GM12878 (cell line): ENCODE measurements around the gene CLEC1A. TPM values are rescaled to one million over a fixed set of nuclear protein-coding genes. Genes with fewer than 3 reads are reported as not detected.

ENCODE experiments used
- ATAC-seq: fragments of 200-7000 bp; cut with Tn5 transposase; 3 replicates; pipeline ENCODE4 v1.9.1; 2020; ENCODE audit warnings: mild to moderate bottlenecking, moderate library complexity
- BruUV-seq: library from RNA; stranded (reverse); fragments of 400-500 nt; replicated peaks from 2 replicates; lab custom pipeline; 2021; lab: Mats Ljungman, UMichigan
- CTCF ChIA-PET: fragments of 300-600 bp; sonication (Branson Sonifier 250); formaldehyde crosslinking; extraction: SDS; loops from one replicate; lab custom pipeline; 2021; ENCODE audit warnings: inconsistent platforms; lab: Yijun Ruan, JAX
- POLR2A ChIA-PET: fragments of 350-600 bp; formaldehyde crosslinking; extraction: SDS; loops from one replicate; lab custom pipeline; 2021; ENCODE audit warnings: inconsistent platforms; lab: Charles Lee
- RAD21 ChIA-PET: fragments of 300-600 bp; sonication (Branson Sonifier 250); formaldehyde crosslinking; loops from one replicate; lab custom pipeline; 2023; ENCODE audit warnings: antibody characterized with exemption; ENCODE audit not compliant: unreplicated experiment; lab: Charles Lee
- SMC1A ChIA-PET: fragments of 300-600 bp; sonication (Branson Sonifier 250); formaldehyde crosslinking; loops from one replicate; lab custom pipeline; 2023; ENCODE audit not compliant: unreplicated experiment, uncharacterized antibody; lab: Charles Lee
- DNase-seq: peaks from one replicate; pipeline ENCODE4 v3.0.0-alpha.2; 2011; ENCODE audit warnings: low read depth, low spot score
- FAIRE-seq: peaks from 3 replicates; lab custom pipeline; 2011; peaks lifted over from hg19 to GRCh38; lab: Jason Lieb, UNC
- H2AFZ ChIP-seq: 2 replicates; pipeline ENCODE4 v1.6.0; 2011; ENCODE audit warnings: low read depth, low read length, control low read depth; ENCODE audit not compliant: control insufficient read depth
- H3K27ac ChIP-seq: 2 replicates; pipeline ENCODE4 v1.5.1; 2011; ENCODE audit warnings: control low read depth; ENCODE audit not compliant: control insufficient read depth, insufficient read depth
- H3K27me3 ChIP-seq, 2 experiments: replicated peaks in 1 of 2; 2 replicates each; pipeline versions ENCODE4 v1.6.0 to v1.6.1; 2011; ENCODE audit warnings: low read length in 1 of 2; ENCODE audit not compliant: control insufficient read depth in 2 of 2, insufficient read depth in 2 of 2
- H3K36me3 ChIP-seq, 2 experiments: 2 replicates each; pipeline ENCODE4 v1.5.1; 2011; ENCODE audit warnings: low read length in 1 of 2; ENCODE audit not compliant: control insufficient read depth in 2 of 2, insufficient read depth in 2 of 2
- H3K4me1 ChIP-seq: 2 replicates; pipeline ENCODE4 v1.6.1; 2011; ENCODE audit warnings: mild to moderate bottlenecking, low read length, moderate library complexity, mixed read lengths; ENCODE audit not compliant: control insufficient read depth, insufficient read depth
- H3K4me2 ChIP-seq: 2 replicates; pipeline ENCODE4 v1.6.0; 2011; ENCODE audit warnings: control low read depth; ENCODE audit not compliant: control insufficient read depth, insufficient read depth
- H3K4me3 ChIP-seq: fragments of 200-600 bp; sonication (generic); 2 replicates; pipeline ENCODE4 v1.5.1; 2016
- H3K79me2 ChIP-seq: 2 replicates; pipeline ENCODE4 v1.6.0; 2011; ENCODE audit warnings: low read length; ENCODE audit not compliant: control insufficient read depth, insufficient read depth
- H3K9ac ChIP-seq: 2 replicates; pipeline ENCODE4 v1.8.0; 2011; ENCODE audit warnings: low read length, control low read depth, mixed read lengths; ENCODE audit not compliant: control insufficient read depth, insufficient read depth
- H3K9me3 ChIP-seq: replicated peaks from 3 replicates; pipeline ENCODE4 v1.5.1; 2011; ENCODE audit warnings: mild to moderate bottlenecking, low read length; ENCODE audit not compliant: control insufficient read depth, insufficient read depth
- H4K20me1 ChIP-seq: 2 replicates; pipeline ENCODE4 v1.6.0; 2011; ENCODE audit not compliant: control insufficient read depth, insufficient read depth
- ASH2L ChIP-seq: fragments of 300-600, 200-600 bp; sonication (generic); IDR thresholded peaks from 2 replicates; pipeline ENCODE4 v1.6.1; 2017; ENCODE audit warnings: low read depth, mild to moderate bottlenecking, borderline replicate concordance
- GABPA ChIP-seq: IDR thresholded peaks from 2 replicates; pipeline ENCODE4 v1.6.1; 2014; ENCODE audit warnings: antibody characterized with exemption, low read depth, mild to moderate bottlenecking, inconsistent platforms
- IKZF2 ChIP-seq, 2 experiments: fragments of 450-650 bp; IDR thresholded peaks; 2 replicates each; pipeline ENCODE4 v1.6.1; 2017; ENCODE audit warnings: mild to moderate bottlenecking in 2 of 2, moderate library complexity in 2 of 2
- MXI1 ChIP-seq: fragments of 150-350 bp; IDR thresholded peaks from 2 replicates; pipeline ENCODE4 v1.6.1; 2011; ENCODE audit warnings: low read depth, mild to moderate bottlenecking, inconsistent platforms, low read length, improper control_type of control experiment
- MYC ChIP-seq: IDR thresholded peaks from 2 replicates; pipeline ENCODE4 v1.6.1; 2011; ENCODE audit warnings: mild to moderate bottlenecking, low read length, moderate library complexity, inconsistent platforms; ENCODE audit not compliant: insufficient read depth, insufficient replicate concordance, insufficient read length, severe bottlenecking
- NRF1 ChIP-seq: conservative IDR thresholded peaks from 2 replicates; pipeline ENCODE4 v1.6.1; 2011; ENCODE audit warnings: mild to moderate bottlenecking, low read depth, low read length, improper control_type of control experiment
- POLR2A ChIP-seq: IDR thresholded peaks from 2 replicates; pipeline ENCODE4 v1.6.1; 2011; ENCODE audit warnings: low read depth, mild to moderate bottlenecking, low read length
- TCF12 ChIP-seq: IDR thresholded peaks from 2 replicates; pipeline ENCODE4 v1.6.1; 2011; ENCODE audit warnings: low read depth, mild to moderate bottlenecking, low read length
- YY1 ChIP-seq: IDR thresholded peaks from 2 replicates; pipeline ENCODE4 v1.6.1; 2011; ENCODE audit warnings: low read depth, mild to moderate bottlenecking, low read length
- WGBS: methylation state at CpG from one replicate; pipeline ENCODE4 v1.1.6; 2016; ENCODE audit warnings: low lambda C conversion rate; ENCODE audit not compliant: insufficient replicate concordance, insufficient coverage; ENCODE audit errors: missing lambda C conversion rate; 5-methylcytosine and 5-hydroxymethylcytosine counted together
- in situ Hi-C: fragments of 300-500 bp; cut with MboI; formaldehyde crosslinking; loops from 9 replicates; pipeline ENCODE4 v1.14.3; 2018; ENCODE audit warnings: mixed read lengths
- intact Hi-C: fragments of 100-400 bp; cut with micrococcal nuclease; formaldehyde crosslinking; loops from one replicate; pipeline ENCODE4 v1.14.2; 2022; ENCODE audit not compliant: unreplicated experiment
- polyA plus RNA-seq, 11 experiments: library from polyadenylated mRNA; depleted of rRNA in 4 of 11; unstranded in 6 of 11; stranded (reverse) in 5 of 11; fragments of >200 nt; fragmentation: Nextera tagmentation in 4 of 11; fragmentation: Illumina TruSeq in 1 of 11; extraction: Ambion mirVana in 4 of 11; extraction: Trizol in 1 of 11; gene quantifications; 1 replicate in 1 of 11; 2 replicates in 10 of 11; pipeline versions ENCODE4 v1.2.1 to v1.2.3, GENCODE V29; 2011 to 2016; ENCODE audit warnings: inconsistent platforms in 2 of 11, missing spikeins in 2 of 11, low read depth in 1 of 11
- total RNA-seq, 4 experiments: library from RNA; depleted of rRNA in 3 of 4; stranded (reverse); fragments of >200 nt in 3 of 4; fragmentation: Illumina TruSeq in 1 of 4; extraction: Trizol in 1 of 4; gene quantifications; 2 replicates each; pipeline versions ENCODE4 v1.2.1 to v1.2.3, GENCODE V29; 2013 to 2021
- TF ChIP-seq, protein P1 (sequence below): fragments of 450-650 bp; IDR thresholded peaks from 2 replicates; pipeline ENCODE4 v1.6.1; 2017; ENCODE audit warnings: low read depth, mild to moderate bottlenecking, moderate library complexity
- TF ChIP-seq, protein P2 (sequence below): IDR thresholded peaks from 2 replicates; pipeline ENCODE4 v1.6.1; 2012; ENCODE audit warnings: low read depth, low read length, improper control_type of control experiment
- TF ChIP-seq, protein P3 (sequence below): fragments of 450-650 bp; IDR thresholded peaks from 2 replicates; pipeline ENCODE4 v1.6.1; 2018; ENCODE audit warnings: mild to moderate bottlenecking, low read depth, moderate library complexity; ENCODE audit not compliant: partially characterized antibody
- TF ChIP-seq, protein P4 (sequence below): fragments of 450-650 bp; formaldehyde crosslinking; IDR thresholded peaks from 2 replicates; pipeline ENCODE4 v1.4.0; 2022; ENCODE audit warnings: mild to moderate bottlenecking, moderate library complexity
- TF ChIP-seq, protein P5 (sequence below): fragments of 450-650 bp; IDR thresholded peaks from 2 replicates; pipeline ENCODE4 v1.6.1; 2017; ENCODE audit warnings: mild to moderate bottlenecking

The CLEC1A gene
- total and polyA plus RNA-seq, 10 of the 15 experiments (the other 5 are each of a cell fraction or from before 2014, with no cell fraction given), result not detected

DNA sequence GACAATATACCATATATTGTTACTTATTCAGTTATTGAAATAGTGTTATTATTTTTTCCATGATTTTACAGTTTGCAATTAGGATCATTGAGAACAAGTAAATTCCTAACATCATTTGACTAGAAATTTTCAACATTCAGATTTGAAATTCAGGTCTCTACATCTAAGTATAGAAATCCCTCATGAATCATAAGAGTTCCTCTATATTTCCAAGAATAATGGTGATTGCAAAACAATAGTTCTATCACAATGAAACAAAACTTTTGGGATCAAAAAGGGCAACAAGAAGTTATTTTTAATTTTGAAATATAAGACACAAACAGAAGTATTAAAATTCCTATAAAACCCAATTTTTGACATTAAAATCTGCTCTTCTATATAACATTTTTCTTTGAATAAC lies 10.8 kb downstream of the CLEC1A start (continued):
- TF ChIP-seq MYC, result no peak
- TF ChIP-seq GABPA, result no peak
- TF ChIP-seq NRF1, result no peak
- no peak for TF ChIP-seq TCF12
- TF ChIP-seq, protein P1, sequence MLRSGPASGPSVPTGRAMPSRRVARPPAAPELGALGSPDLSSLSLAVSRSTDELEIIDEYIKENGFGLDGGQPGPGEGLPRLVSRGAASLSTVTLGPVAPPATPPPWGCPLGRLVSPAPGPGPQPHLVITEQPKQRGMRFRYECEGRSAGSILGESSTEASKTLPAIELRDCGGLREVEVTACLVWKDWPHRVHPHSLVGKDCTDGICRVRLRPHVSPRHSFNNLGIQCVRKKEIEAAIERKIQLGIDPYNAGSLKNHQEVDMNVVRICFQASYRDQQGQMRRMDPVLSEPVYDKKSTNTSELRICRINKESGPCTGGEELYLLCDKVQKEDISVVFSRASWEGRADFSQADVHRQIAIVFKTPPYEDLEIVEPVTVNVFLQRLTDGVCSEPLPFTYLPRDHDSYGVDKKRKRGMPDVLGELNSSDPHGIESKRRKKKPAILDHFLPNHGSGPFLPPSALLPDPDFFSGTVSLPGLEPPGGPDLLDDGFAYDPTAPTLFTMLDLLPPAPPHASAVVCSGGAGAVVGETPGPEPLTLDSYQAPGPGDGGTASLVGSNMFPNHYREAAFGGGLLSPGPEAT, result no peak
- TF ChIP-seq, protein P2, sequence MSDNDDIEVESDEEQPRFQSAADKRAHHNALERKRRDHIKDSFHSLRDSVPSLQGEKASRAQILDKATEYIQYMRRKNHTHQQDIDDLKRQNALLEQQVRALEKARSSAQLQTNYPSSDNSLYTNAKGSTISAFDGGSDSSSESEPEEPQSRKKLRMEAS, result no peak
- TF ChIP-seq, all 136 proteins: peak for 0

DNA sequence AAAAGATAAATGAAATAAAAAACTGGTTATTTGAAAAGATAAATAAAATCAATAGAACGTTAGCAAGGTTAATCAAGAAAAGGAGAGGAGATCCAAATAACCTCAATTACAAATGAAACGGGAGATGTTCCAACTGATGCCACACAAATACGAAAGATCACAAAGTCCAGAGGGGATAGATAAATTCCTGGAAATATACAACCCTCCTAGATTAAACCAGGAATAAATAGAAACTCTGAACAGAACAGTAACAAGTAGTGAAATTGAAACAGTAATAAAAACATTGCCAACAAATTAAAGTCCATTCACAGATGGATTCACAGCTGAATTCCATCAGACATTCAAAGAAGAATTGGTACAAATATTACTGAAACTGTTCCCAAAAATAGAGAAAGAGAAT lies 12.4 kb downstream of the CLEC1A start:
- BruUV-seq, result no TSS peak
- Histone ChIP-seq H3K36me3 (no peaks in the 10 kb centered on the region), H4K20me1 (no peaks in the 10 kb centered on the region), H3K27me3 (no peaks in the 10 kb centered on the region), H3K79me2 (no peaks in the 10 kb centered on the region), H2AFZ (no peak overlapping the region), H3K4me1 (peaks cover 8% of the 10 kb centered on the region), H3K27ac (no peak overlapping the region), H3K4me3 (no peak overlapping the region), H3K9ac (no peak overlapping the region), H3K9me3 (peaks cover 2% of the 10 kb centered on the region; the same call in 2 of the 3 replicates), H3K4me2 (no peak overlapping the region)
- ChIA-PET POLR2A (no interaction called here), RAD21 (no interaction called here), CTCF (no interaction called here), SMC1A (no interaction called here)
- WGBS, result 52% methylated on average over 3 of the region's 3 CpGs
- FAIRE-seq, result no peak
- DNase-seq, result no peak
- intact Hi-C loops (no loop called here), in situ Hi-C loops (no loop called here)
- no peak for ATAC-seq
- TF ChIP-seq POLR2A (no peak), YY1 (no peak), MXI1 (no peak), ASH2L (no peak), IKZF2 (IDR thresholded peaks at IDR 0.05) (no peak)
- TF ChIP-seq, protein P3, sequence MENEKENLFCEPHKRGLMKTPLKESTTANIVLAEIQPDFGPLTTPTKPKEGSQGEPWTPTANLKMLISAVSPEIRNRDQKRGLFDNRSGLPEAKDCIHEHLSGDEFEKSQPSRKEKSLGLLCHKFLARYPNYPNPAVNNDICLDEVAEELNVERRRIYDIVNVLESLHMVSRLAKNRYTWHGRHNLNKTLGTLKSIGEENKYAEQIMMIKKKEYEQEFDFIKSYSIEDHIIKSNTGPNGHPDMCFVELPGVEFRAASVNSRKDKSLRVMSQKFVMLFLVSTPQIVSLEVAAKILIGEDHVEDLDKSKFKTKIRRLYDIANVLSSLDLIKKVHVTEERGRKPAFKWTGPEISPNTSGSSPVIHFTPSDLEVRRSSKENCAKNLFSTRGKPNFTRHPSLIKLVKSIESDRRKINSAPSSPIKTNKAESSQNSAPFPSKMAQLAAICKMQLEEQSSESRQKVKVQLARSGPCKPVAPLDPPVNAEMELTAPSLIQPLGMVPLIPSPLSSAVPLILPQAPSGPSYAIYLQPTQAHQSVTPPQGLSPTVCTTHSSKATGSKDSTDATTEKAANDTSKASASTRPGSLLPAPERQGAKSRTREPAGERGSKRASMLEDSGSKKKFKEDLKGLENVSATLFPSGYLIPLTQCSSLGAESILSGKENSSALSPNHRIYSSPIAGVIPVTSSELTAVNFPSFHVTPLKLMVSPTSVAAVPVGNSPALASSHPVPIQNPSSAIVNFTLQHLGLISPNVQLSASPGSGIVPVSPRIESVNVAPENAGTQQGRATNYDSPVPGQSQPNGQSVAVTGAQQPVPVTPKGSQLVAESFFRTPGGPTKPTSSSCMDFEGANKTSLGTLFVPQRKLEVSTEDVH, result no peak
- TF ChIP-seq, protein P4, sequence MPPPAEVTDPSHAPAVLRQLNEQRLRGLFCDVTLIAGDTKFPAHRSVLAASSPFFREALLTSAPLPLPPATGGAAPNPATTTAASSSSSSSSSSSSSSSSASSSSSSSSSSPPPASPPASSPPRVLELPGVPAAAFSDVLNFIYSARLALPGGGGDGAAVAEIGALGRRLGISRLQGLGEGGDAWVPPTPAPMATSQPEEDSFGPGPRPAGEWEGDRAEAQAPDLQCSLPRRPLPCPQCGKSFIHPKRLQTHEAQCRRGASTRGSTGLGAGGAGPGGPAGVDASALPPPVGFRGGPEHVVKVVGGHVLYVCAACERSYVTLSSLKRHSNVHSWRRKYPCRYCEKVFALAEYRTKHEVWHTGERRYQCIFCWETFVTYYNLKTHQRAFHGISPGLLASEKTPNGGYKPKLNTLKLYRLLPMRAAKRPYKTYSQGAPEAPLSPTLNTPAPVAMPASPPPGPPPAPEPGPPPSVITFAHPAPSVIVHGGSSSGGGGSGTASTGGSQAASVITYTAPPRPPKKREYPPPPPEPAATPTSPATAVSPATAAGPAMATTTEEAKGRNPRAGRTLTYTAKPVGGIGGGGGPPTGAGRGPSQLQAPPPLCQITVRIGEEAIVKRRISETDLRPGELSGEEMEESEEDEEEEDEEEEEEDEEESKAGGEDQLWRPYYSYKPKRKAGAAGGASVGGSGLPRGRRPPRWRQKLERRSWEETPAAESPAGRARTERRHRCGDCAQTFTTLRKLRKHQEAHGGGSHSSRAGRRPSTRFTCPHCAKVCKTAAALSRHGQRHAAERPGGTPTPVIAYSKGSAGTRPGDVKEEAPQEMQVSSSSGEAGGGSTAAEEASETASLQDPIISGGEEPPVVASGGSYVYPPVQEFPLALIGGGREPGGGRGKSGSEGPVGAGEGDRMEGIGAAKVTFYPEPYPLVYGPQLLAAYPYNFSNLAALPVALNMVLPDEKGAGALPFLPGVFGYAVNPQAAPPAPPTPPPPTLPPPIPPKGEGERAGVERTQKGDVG, result no peak
- TF ChIP-seq, protein P5, sequence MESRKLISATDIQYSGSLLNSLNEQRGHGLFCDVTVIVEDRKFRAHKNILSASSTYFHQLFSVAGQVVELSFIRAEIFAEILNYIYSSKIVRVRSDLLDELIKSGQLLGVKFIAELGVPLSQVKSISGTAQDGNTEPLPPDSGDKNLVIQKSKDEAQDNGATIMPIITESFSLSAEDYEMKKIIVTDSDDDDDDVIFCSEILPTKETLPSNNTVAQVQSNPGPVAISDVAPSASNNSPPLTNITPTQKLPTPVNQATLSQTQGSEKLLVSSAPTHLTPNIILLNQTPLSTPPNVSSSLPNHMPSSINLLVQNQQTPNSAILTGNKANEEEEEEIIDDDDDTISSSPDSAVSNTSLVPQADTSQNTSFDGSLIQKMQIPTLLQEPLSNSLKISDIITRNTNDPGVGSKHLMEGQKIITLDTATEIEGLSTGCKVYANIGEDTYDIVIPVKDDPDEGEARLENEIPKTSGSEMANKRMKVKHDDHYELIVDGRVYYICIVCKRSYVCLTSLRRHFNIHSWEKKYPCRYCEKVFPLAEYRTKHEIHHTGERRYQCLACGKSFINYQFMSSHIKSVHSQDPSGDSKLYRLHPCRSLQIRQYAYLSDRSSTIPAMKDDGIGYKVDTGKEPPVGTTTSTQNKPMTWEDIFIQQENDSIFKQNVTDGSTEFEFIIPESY, result no peak
